Esophagus squamous epithelium (tissue), 5 donors: ENCODE data around the gene RAB13. TPM values are rescaled to one million over a fixed set of nuclear protein-coding genes. Genes with fewer than 3 reads are reported as not detected.

Experiments
- DNase-seq: peaks from one replicate; lab custom pipeline; 2025; lab: John Stamatoyannopoulos, UW
- H3K27ac ChIP-seq, 4 donors: fragments of 200-600 bp; sonication (generic); one replicate each; pipeline ENCODE4 v1.5.1; 2016 to 2019; ENCODE audit warnings: mild to moderate bottlenecking in 1 of 4
- H3K27me3 ChIP-seq, 4 donors: fragments of 200-600 bp; sonication (generic); 1 replicate in 3 of 4; 2 replicates in 1 of 4; pipeline versions ENCODE4 v1.5.1 to v1.6.0; 2017 to 2021; ENCODE audit warnings: antibody characterized with exemption in 1 of 4
- H3K36me3 ChIP-seq, 3 donors: fragments of 200-600 bp; sonication (generic); one replicate each; pipeline ENCODE4 v1.5.1; 2016 to 2019
- H3K4me1 ChIP-seq, 3 donors: fragments of 200-600 bp; sonication (generic); one replicate each; pipeline ENCODE4 v1.5.1; 2017 to 2019
- H3K4me3 ChIP-seq, 4 donors: fragments of 200-600 bp; sonication (generic); 1 replicate in 3 of 4; 2 replicates in 1 of 4; pipeline ENCODE4 v1.5.1; 2016 to 2019; ENCODE audit warnings: mild to moderate bottlenecking in 2 of 4, moderate library complexity in 1 of 4
- H3K9me3 ChIP-seq, 3 donors: fragments of 200-600 bp; sonication (generic); one replicate each; pipeline ENCODE4 v1.5.1; 2016 to 2019
- POLR2A ChIP-seq, 4 donors: fragments of 450-650 bp; IDR thresholded peaks; one replicate each; pipeline ENCODE4 v1.6.1; 2017; ENCODE audit warnings: antibody characterized with exemption in 4 of 4, mild to moderate bottlenecking in 4 of 4, moderate library complexity in 3 of 4
- WGBS, 2 donors: methylation state at CpG; one replicate each; pipeline ENCODE4 v1.1.5; 2018; 5-methylcytosine and 5-hydroxymethylcytosine counted together
- intact Hi-C: fragments of 100-400 bp; cut with DNase I; formaldehyde crosslinking; loops from one replicate; pipeline ENCODE4 v1.15.0; 2022
- total RNA-seq, 4 donors: library from RNA; depleted of rRNA; stranded (reverse); fragments of >200 nt; gene quantifications; one replicate each; pipeline ENCODE4 v1.1.0, GENCODE V29; 2016
- TF ChIP-seq, protein P1 (sequence below), 6 experiments: fragments of 450-650 bp in 4 of 6; fragments of 200-600 bp in 2 of 6; sonication (generic) in 2 of 6; IDR thresholded peaks; one replicate each; pipeline ENCODE4 v1.5.1; 2016 to 2019; ENCODE audit warnings: antibody characterized with exemption in 6 of 6, mild to moderate bottlenecking in 4 of 6, moderate library complexity in 4 of 6
- donor health status: DM: yes; HTN: yes; CAD: no.

The RAB13 gene
- total RNA-seq, 4 donors from 2014 or later, result 24.1 to 45.8 (median 35.5) TPM

GRCh38 chr1:153946622-153947241 lies 39.4 kb downstream of the RAB13 start, which contains the start of gene DENND4B:
Gene DENND4B, minus strand, starts transcription at chr1:153946718. Its CDS starts 2,344 bp downstream, at chr1:153944374.
- no peaks in the 10 kb centered on the region for H3K9me3 ChIP-seq
- peaks cover 10 to 69% (median 43%) of the 10 kb centered on the region in 3 donors for H3K36me3 ChIP-seq
- H3K4me3 ChIP-seq, result peak within 1 kb of the TSS; percentile 77 to 100 (median 90)
- TF ChIP-seq POLR2A (IDR thresholded peaks at IDR 0.05), result no peak
- TF ChIP-seq, protein P1, sequence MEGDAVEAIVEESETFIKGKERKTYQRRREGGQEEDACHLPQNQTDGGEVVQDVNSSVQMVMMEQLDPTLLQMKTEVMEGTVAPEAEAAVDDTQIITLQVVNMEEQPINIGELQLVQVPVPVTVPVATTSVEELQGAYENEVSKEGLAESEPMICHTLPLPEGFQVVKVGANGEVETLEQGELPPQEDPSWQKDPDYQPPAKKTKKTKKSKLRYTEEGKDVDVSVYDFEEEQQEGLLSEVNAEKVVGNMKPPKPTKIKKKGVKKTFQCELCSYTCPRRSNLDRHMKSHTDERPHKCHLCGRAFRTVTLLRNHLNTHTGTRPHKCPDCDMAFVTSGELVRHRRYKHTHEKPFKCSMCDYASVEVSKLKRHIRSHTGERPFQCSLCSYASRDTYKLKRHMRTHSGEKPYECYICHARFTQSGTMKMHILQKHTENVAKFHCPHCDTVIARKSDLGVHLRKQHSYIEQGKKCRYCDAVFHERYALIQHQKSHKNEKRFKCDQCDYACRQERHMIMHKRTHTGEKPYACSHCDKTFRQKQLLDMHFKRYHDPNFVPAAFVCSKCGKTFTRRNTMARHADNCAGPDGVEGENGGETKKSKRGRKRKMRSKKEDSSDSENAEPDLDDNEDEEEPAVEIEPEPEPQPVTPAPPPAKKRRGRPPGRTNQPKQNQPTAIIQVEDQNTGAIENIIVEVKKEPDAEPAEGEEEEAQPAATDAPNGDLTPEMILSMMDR (IDR thresholded peaks at IDR 0.05), result peak; percentile 90 to 99 (median 94)
- H3K27me3 ChIP-seq, result no peaks in the 10 kb centered on the region
- peak within 1 kb of the TSS; percentile 91 to 100 (median 96) for H3K27ac ChIP-seq
- no peak for DNase-seq
- intact Hi-C loops, result no loop called here
- peaks cover 14 to 39% (median 21%) of the 10 kb centered on the region in 3 donors for H3K4me1 ChIP-seq
- WGBS, 2 donors, result 30 to 38% methylated on average over 5 to 8 of the region's 28 CpGs

DNA sequence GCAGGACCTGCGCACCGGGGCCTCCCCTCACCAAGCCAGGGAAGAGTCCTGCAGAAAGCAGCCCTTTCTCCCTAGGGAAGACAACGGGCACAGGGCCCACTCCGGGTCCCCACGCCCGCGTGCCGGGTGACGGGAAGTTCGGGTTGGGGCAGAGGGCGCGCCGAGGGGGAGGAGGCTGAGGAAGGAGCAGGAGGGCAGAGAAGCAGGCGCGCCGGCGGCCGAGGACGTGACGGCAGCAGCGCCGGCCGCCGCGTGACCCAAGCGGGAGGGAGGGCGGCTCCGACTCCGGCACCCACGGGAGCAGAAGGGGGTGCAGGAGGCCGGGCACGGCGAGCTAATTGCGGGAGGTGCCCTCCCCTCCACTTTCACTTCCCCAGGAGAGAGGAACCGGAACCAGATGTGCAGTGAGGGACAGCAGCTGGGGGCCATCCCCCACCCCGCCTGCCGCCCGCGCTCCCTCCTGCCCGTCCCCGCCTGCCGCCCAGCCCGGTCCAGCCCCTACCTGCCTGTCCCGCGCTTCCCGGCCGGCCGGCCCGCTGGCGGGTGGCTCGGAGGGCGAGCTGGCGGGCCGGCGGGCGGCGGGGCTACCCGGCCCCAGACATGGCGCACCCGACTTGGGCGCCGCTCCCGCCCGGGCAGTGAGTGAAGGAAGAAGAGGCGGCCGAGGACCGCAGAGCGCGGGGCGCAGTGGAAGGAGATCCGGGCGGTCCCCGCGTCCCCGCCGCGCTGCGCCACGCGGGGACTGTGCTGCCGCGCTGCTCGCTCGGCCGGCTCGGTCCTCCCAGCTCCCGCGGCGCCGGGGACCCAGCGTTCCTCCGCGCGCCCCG lies 40.1 kb downstream of the RAB13 start:
- peak overlapping the region; percentile 91 to 100 (median 96) for H3K27ac ChIP-seq
- intact Hi-C loops, result no loop called here
- no peaks in the 10 kb centered on the region for H3K9me3 ChIP-seq
- no peaks in the 10 kb centered on the region for H3K27me3 ChIP-seq
- peaks cover 3 to 69% (median 37%) of the 10 kb centered on the region in 3 donors for H3K36me3 ChIP-seq
- TF ChIP-seq, protein P1 (IDR thresholded peaks at IDR 0.05), result no peak
- peak in 2 of 4 donors; percentile 31 to 48 for TF ChIP-seq POLR2A (IDR thresholded peaks at IDR 0.05)
- H3K4me3 ChIP-seq, result peak overlapping the region; percentile 77 to 100 (median 90)
- DNase-seq, result peak; percentile 72
- 0 to 5% methylated on average over 4 to 13 of the region's 95 CpGs for WGBS, 2 donors
- peaks cover 14 to 39% (median 21%) of the 10 kb centered on the region in 3 donors for H3K4me1 ChIP-seq

GRCh38 chr1:153945131-153945794 lies 40.9 kb downstream of the RAB13 start:
- H3K4me3 ChIP-seq, result peak overlapping the region; percentile 77 to 100 (median 90)
- peak in 1 of 4 donors; percentile 39 for TF ChIP-seq POLR2A (IDR thresholded peaks at IDR 0.05)
- TF ChIP-seq, protein P1 (IDR thresholded peaks at IDR 0.05), result no peak
- DNase-seq, result no peak
- H3K36me3 ChIP-seq, result peaks cover 0 to 69% (median 40%) of the 10 kb centered on the region in 3 donors
- H3K9me3 ChIP-seq, result no peaks in the 10 kb centered on the region
- no peaks in the 10 kb centered on the region for H3K27me3 ChIP-seq
- H3K27ac ChIP-seq, result peak overlapping the region; percentile 91 to 100 (median 96)
- 17 to 22% methylated on average over 8 to 9 of the region's 12 CpGs for WGBS, 2 donors
- intact Hi-C loops, result no loop called here
- peaks cover 14 to 39% (median 21%) of the 10 kb centered on the region in 3 donors for H3K4me1 ChIP-seq

- Histone ChIP-seq H3K27ac (peak overlapping the region; percentile 91 to 100 (median 96)), H3K9me3 (no peaks in the 10 kb centered on the region), H3K4me1 (peaks cover 14 to 39% (median 21%) of the 10 kb centered on the region in 3 donors), H3K36me3 (peaks cover 2 to 69% (median 45%) of the 10 kb centered on the region in 3 donors), H3K4me3 (peak overlapping the region; percentile 77 to 100 (median 90)), H3K27me3 (no peaks in the 10 kb centered on the region)
- no peak for TF ChIP-seq POLR2A (IDR thresholded peaks at IDR 0.05)
- TF ChIP-seq, protein P1 (IDR thresholded peaks at IDR 0.05), result no peak
- WGBS, 2 donors, result 57 to 58% methylated on average over 3 of the region's 3 CpGs
- intact Hi-C loops, result no loop called here
- DNase-seq, result no peak
Measured at GRCh38 chr1:153944827-153945117, 41.4 kb downstream of the RAB13 start.
